ES-I3 (cell line): ENCODE measurements around the gene LSG1.
A peak's percentile ranks its signal among the peaks of the same experiment; 100 is the strongest.

ENCODE experiments used
- H3K36me3 ChIP-seq: 2 replicates; pipeline ENCODE4 v1.6.1; 2013; ENCODE audit warnings: mild to moderate bottlenecking, low read length, control low read depth, moderate library complexity; ENCODE audit not compliant: insufficient read depth
- H3K4me1 ChIP-seq: 2 replicates; pipeline ENCODE4 v1.6.1; 2013; ENCODE audit warnings: mild to moderate bottlenecking, control low read depth, low read length; ENCODE audit not compliant: insufficient read depth
- H3K9ac ChIP-seq: 2 replicates; pipeline ENCODE4 v1.6.1; 2013; ENCODE audit warnings: low read depth, mild to moderate bottlenecking, low read length, moderate library complexity
- H3K9me3 ChIP-seq: 2 replicates; pipeline ENCODE4 v1.6.1; 2013; ENCODE audit warnings: mild to moderate bottlenecking, low read length, moderate library complexity; ENCODE audit not compliant: control insufficient read depth, insufficient read depth

The LSG1 gene

GRCh38 chr3:194671900-194672808 lies at the start of gene LSG1:
TSS of gene LSG1 (minus strand) at chr3:194672191. CDS start at chr3:194672162, 29 bp downstream.
- Histone ChIP-seq H3K9me3 (no peaks in the 10 kb centered on the region), H3K36me3 (peaks cover 5% of the 10 kb centered on the region; the same call in 1 of the 2 replicates), H3K9ac (peak within 1 kb of the TSS; percentile 82), H3K4me1 (peaks cover 7% of the 10 kb centered on the region; the same call in 1 of the 2 replicates)

- no peak overlapping the region for H3K9ac ChIP-seq
- no peaks in the 10 kb centered on the region for H3K36me3 ChIP-seq
- H3K4me1 ChIP-seq = no peaks in the 10 kb centered on the region
- no peaks in the 10 kb centered on the region for H3K9me3 ChIP-seq
These were observed 48.1 kb upstream of the LSG1 start for GRCh38 chr3:194720048-194720447.

GRCh38 chr3:194718079-194718478 lies 46.1 kb upstream of the LSG1 start:
- Histone ChIP-seq H3K9ac (no peak overlapping the region), H3K36me3 (no peaks in the 10 kb centered on the region), H3K9me3 (no peaks in the 10 kb centered on the region), H3K4me1 (no peaks in the 10 kb centered on the region)

- no peaks in the 10 kb centered on the region for H3K9me3 ChIP-seq
- H3K9ac ChIP-seq = no peak overlapping the region
- no peaks in the 10 kb centered on the region for H3K36me3 ChIP-seq
- no peaks in the 10 kb centered on the region for H3K4me1 ChIP-seq
These were observed 43.2 kb upstream of the LSG1 start for GRCh38 chr3:194715022-194715800.

- Histone ChIP-seq H3K36me3 (no peaks in the 10 kb centered on the region), H3K9ac (no peak overlapping the region), H3K9me3 (no peaks in the 10 kb centered on the region), H3K4me1 (no peaks in the 10 kb centered on the region)
These were observed 42.6 kb upstream of the LSG1 start for GRCh38 chr3:194714564-194714963.

DNA sequence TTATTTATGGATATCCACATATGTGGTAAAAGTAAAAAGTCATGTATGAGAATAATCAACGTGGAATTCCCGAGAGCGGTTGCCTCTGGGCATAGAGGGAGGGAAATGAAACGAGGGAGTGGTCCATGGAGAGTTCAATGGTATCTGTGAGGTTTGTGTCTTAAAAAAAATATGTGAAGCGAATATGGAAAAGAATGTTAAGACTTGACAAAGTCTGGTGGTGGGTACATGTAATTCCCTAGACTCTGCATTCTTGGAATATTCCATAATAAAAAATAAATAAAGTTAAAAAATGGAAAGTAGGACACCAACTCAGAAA lies 42.1 kb upstream of the LSG1 start:
- H3K4me1 ChIP-seq = no peaks in the 10 kb centered on the region
- H3K9ac ChIP-seq = no peak overlapping the region
- no peaks in the 10 kb centered on the region for H3K36me3 ChIP-seq
- H3K9me3 ChIP-seq = no peaks in the 10 kb centered on the region

DNA sequence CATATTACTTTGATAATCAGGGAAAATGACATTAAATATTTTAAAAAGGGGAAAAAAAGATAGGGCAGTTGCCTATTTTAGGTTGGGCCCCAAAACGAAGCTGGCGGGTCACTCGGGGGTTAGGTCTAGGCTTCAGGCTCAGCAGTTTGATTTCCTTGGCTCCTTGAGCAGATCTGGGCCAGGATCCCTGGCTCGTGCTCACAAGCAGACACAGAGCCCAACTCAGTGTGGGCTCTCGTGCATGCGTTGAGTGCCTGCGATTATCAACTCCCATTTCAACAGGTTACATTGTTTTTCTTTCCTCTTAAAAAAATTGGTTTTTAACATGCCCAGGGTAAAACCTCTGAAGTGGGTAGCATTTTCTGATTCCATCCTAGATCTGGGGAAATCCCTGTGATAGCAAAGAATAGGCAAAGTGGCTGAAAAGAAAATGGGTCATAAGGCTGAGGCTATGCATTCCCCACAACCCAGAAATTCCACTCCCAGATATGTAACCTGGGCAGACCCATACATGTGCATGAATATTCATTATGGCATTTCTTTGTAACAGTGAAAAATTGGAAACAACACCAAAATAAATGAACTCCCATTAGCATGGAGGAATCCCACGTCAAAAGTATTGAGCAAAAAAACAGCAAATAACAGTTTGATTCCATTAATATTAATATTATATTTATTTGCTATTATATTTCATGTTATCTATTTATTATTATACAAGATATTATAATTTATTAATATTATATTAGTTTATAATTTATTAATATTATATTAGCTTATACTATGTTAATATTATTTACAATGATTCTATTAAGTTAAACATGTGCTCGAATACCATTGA lies 41.5 kb upstream of the LSG1 start:
- H3K36me3 ChIP-seq = no peaks in the 10 kb centered on the region
- no peak overlapping the region for H3K9ac ChIP-seq
- H3K4me1 ChIP-seq = no peaks in the 10 kb centered on the region
- no peaks in the 10 kb centered on the region for H3K9me3 ChIP-seq

DNA sequence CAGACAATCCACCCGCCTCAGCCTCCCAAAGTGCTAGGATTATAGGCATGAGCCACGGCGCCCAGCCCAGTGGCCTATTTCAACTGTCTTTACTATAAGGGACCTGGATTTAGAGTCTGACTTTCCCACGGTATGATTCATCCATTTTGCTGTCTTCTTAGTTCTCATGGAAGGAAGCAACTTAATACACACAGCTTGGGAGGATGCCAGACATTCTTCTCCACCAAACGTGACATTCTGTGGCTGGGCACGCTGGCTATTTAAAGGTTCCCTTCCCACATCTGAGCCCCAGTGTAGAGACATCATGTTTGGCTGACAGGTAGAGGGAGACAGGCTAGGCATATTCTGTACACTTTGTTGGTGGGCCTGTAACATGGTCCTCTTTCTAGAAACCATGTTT lies 39.9 kb upstream of the LSG1 start:
- Histone ChIP-seq H3K9ac (no peak overlapping the region), H3K4me1 (peaks cover 3% of the 10 kb centered on the region; the same call in 1 of the 2 replicates), H3K36me3 (no peaks in the 10 kb centered on the region), H3K9me3 (no peaks in the 10 kb centered on the region)

GRCh38 chr3:194711286-194711685 lies 39.3 kb upstream of the LSG1 start:
- H3K36me3 ChIP-seq = no peaks in the 10 kb centered on the region
- peaks cover 10% of the 10 kb centered on the region; the same call in 1 of the 2 replicates for H3K4me1 ChIP-seq
- no peak overlapping the region for H3K9ac ChIP-seq
- H3K9me3 ChIP-seq = no peaks in the 10 kb centered on the region

GRCh38 chr3:194707147-194707540 lies 35.2 kb upstream of the LSG1 start:
- no peaks in the 10 kb centered on the region for H3K9me3 ChIP-seq
- no peaks in the 10 kb centered on the region for H3K36me3 ChIP-seq
- H3K9ac ChIP-seq = no peak overlapping the region
- H3K4me1 ChIP-seq = peaks cover 12% of the 10 kb centered on the region; the same call in 1 of the 2 replicates

DNA sequence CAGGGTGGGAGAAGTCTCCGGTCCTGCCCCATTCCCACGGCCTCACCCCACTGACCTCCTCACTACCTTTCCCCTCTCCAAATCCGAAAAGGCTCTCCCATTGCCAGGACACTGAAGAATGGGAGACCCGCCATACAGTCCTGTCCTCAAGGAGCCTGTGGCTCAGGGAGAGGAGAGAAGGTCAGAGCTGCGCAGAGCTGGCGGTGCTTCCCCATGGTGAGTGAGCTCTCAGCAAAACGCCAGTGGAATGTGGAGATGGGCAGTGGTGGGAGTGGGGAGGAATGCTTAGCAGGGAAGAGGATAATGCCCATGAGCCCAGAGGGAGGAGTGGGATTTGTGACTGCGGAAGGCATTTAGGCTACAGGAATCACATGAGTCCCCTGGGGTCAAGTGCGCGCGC lies 33.8 kb upstream of the LSG1 start:
- H3K9ac ChIP-seq = no peak overlapping the region
- H3K9me3 ChIP-seq = no peaks in the 10 kb centered on the region
- peaks cover 12% of the 10 kb centered on the region; the same call in 1 of the 2 replicates for H3K4me1 ChIP-seq

GRCh38 chr3:194705227-194705626 lies 33.2 kb upstream of the LSG1 start:
- H3K9ac ChIP-seq = no peak overlapping the region
- peaks cover 12% of the 10 kb centered on the region; the same call in 1 of the 2 replicates for H3K4me1 ChIP-seq
- no peaks in the 10 kb centered on the region for H3K9me3 ChIP-seq
- H3K36me3 ChIP-seq = no peaks in the 10 kb centered on the region

More for the DNA sequence above, 33.8 kb upstream of the LSG1 start:
- H3K36me3 ChIP-seq = no peaks in the 10 kb centered on the region

- H3K9ac ChIP-seq = no peak overlapping the region
- H3K9me3 ChIP-seq = no peaks in the 10 kb centered on the region
- no peaks in the 10 kb centered on the region for H3K36me3 ChIP-seq
- peaks cover 12% of the 10 kb centered on the region; the same call in 1 of the 2 replicates for H3K4me1 ChIP-seq
These were observed 30.6 kb upstream of the LSG1 start for GRCh38 chr3:194702545-194702944.

DNA sequence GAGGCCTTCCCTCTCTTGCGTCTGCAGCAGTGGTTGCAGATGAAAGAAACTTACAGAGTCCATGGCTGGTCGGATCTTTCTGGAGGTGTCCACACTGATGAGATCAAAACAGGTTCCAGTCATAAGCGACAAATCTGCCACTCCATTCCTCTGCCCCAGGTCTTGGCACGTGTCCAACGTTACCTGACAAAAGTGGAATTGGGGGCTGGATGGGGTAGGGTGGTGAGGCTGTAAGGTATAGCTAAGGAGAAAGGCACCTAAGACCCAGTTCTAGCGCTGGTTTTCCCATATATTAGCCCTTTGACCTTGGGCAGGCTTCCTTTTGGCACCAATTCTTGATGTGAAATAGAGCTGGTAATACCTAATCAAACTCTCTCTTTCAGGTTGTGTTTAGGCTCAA lies 24.7 kb upstream of the LSG1 start:
- H3K9me3 ChIP-seq = no peaks in the 10 kb centered on the region
- H3K9ac ChIP-seq = no peak overlapping the region
- no peaks in the 10 kb centered on the region for H3K36me3 ChIP-seq
- no peaks in the 10 kb centered on the region for H3K4me1 ChIP-seq
